NCI-H2196 (cell line): ENCODE results near the gene ASIC1.
A peak's percentile ranks its signal among the peaks of the same experiment; 100 is the strongest.

ENCODE experiments used
- DNase-seq: peaks from one replicate; lab custom pipeline; 2025; ENCODE audit not compliant: unreplicated experiment; lab: John Stamatoyannopoulos, UW

Gene ASIC1

DNA sequence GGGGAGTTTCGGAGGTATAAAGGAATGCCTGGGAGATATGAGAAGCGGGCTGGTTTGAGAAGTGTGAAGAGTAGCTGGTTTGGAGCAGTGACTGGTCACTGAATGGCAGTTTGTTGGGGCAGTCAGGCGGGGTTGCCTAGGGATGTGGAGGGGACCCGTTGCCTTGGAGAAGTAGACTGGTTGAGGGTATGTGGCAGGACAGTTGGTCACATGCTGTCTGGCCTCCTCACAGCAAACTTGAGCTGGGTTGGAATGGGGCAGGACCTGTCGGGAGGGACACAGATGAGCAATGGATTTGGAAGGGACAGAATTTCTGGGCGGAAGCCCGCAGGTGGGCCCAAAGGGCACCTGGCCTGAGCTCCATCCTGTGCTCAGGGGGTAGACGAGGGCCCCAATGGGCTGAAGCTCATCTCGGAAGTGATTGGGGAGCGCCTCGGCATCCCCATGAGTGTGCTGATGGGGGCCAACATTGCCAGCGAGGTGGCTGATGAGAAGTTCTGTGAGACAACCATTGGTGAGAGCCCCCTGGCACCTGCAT, 48.6 kb downstream of the ASIC1 start:
- DNase-seq = no peak

DNA sequence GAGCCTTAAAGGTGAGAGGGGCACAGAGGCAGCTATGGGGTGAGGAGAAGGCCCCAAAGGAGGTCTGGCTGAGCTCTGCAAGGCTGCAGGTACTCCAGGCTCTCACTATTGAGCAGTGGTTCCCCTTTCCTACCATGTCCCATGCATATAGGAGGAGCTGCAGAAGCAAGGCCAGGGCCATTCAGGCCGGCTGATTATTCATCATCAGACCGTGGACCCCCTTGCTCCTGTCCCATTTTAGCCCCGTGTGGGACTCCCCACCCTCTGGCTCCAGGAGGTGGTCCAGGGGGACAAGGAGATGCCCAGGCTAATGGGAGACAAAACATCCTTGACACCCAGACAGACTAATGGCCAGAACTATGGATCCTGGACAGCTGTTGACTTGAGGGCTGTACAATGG, 49.5 kb downstream of the ASIC1 start:
- no peak for DNase-seq

- DNase-seq = no peak
These were observed 50.2 kb downstream of the ASIC1 start for GRCh38 chr12:50107416-50108268.

GRCh38 chr12:50109319-50109718, 51.9 kb downstream of the ASIC1 start:
- DNase-seq = no peak

- no peak for DNase-seq
These were observed 52.8 kb downstream of the ASIC1 start for GRCh38 chr12:50110127-50110761.

GRCh38 chr12:50110762-50111351, 53.5 kb downstream of the ASIC1 start:
- peak; percentile 68 for DNase-seq

GRCh38 chr12:50111395-50111692, 53.9 kb downstream of the ASIC1 start:
- DNase-seq = no peak

DNA sequence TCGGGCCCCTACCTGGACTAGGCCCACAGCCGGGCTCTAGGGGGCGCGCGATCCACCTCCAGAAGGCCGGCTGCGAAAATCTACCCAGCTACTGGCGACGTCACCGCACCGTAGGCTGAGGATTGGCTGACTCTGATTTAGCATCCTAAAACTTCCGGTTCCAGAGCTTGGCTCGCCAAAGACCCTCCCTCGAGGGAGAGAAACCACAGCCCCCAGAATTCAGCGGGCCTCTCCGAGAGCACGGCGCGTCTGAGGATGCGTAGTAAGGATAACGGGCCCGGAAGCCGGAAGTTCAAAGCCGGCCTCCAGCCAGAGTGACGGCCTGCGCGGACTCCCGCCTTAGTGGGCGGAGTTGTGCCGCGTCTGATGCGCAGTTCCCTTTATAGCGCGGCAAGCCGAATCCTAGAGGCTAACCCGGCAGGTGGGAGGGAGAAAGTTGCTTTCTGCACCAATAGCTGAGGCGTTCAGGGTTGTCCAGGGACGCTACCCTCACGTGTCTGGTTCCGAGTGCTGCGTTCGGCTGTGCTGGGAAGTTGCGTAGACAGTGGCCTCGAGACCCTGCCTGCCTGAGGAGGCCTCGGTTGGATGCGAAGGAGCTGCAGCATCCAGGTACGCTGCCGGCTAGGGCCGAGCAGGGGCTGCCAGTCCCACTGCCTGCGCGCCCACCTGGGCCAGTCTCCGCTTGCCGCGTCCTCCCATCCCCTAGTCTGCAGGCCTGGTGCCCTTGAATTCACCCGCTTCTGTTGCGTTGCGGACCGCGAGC, 54.5 kb downstream of the ASIC1 start, which contains the start of gene COX14:
COX14 (plus strand) TSS at position 544 of the 763 bp plus-strand sequence. CDS start 7,808 bp downstream, outside the sequence.
- peak; percentile 99 for DNase-seq

- DNase-seq = peak; percentile 56
These were observed 55.2 kb downstream of the ASIC1 start for GRCh38 chr12:50112456-50113218.

GRCh38 chr12:50117057-50117622, 59.7 kb downstream of the ASIC1 start:
- DNase-seq = no peak

GRCh38 chr12:50119387-50119786, 62.0 kb downstream of the ASIC1 start:
- DNase-seq = no peak

- DNase-seq = no peak
These were observed 63.1 kb downstream of the ASIC1 start for GRCh38 chr12:50120521-50120920.

GRCh38 chr12:50120953-50121352, 63.6 kb downstream of the ASIC1 start:
- DNase-seq = no peak

- DNase-seq = no peak
These were observed 64.2 kb downstream of the ASIC1 start for GRCh38 chr12:50121641-50122040.

DNA sequence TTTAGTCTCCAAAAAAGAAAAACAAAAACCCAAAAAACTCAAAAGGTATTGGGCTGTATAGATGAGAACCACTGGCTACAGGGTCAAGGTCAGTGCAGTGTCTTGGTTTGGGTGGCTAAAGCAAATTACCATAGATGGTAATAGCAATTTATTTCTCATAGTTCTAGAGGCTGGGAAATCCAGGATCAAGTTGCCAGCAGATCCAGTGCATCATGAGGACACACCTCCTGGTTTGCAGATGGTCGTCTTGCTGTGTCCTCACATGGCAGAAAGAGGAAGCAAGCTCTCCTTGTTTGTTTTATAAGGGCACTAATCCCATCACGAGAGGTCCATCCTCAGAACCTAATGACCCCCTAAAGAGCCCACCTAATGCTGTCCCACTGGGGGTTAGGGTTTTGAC, 65.8 kb downstream of the ASIC1 start:
- DNase-seq = no peak

DNA sequence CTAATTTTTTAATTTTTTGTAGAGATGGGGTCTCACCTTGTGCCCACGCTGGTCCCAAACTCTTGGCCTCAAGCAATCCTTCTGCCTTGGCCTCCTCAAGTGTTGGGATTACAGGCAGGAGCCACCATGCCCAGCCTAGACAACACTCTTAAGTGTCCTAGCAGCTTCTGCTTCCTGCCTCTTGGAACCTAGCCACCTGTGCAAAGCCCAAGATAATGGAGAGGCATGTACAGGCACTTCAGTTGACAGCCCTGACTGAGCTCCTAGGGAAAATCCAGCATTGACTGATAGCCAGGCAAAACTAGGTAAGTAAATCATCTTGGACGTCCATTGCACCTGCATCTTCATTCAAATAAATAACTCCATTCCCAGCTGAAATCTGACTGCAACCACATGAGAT, 70.2 kb downstream of the ASIC1 start:
- peak; percentile 60 for DNase-seq

DNA sequence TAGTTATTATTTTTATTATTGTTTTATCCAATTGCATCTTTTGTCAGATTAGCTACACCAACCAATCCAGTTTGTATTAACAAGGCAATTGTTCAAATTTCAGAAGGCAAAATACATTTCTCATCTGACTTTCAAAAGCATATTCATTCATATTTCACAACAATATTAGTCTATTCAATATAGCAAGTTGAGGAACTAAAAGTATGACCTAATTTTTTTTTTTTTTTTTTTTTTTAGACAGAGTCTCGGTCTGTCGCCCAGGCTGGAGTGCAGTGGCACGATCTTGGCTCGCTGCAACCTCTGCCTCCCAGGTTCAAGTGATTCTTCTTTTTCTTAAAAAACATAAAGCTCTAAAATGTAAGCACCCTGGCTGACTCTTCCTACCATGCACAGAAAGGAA, 71.9 kb downstream of the ASIC1 start:
- no peak for DNase-seq

DNA sequence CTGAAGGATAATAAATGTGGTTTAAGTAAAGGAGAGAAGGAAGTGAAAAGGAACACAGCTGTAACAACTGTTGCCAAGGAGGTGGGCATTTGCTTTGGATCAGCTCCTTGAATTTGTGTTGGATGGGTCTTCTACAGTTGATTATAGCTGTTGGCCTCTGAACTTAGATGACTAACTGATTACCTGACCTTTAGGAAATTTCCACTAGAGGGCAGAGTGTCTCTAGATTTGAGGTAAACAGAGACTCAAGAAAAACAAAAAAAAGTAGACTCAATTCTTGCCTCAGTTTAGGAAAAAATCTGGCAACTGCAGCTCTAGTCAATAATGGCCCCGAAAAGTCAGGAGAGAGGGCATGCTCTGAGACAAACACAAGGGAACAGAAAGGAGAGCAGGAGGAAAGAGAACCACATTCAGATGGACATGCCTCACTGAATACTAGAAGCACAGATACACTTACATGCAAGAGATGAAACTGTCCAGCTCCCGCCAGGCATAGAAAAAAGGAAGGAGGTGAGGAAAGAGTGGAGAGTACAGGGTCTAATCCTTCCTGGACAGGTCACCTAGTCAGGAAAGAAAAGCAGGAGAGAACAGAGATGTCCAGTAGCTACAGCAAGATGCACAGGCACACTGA, 75.2 kb downstream of the ASIC1 start:
- peak; percentile 57 for DNase-seq
